Tibial artery (tissue), 4 donors: ENCODE measurements around the gene LLCFC1.

Experiments
- DNase-seq, 2 donors: peaks; one replicate each; pipeline ENCODE4 v3.0.0-alpha.2; 2019
- H3K27ac ChIP-seq, 2 donors: fragments of 200-600 bp; sonication (generic) in 1 of 2; 1 replicate in 1 of 2; 2 replicates in 1 of 2; pipeline ENCODE4 v1.5.1; 2018 to 2019; ENCODE audit warnings: mild to moderate bottlenecking in 1 of 2
- H3K27me3 ChIP-seq, 2 donors: fragments of 200-600 bp; sonication (generic) in 1 of 2; one replicate each; pipeline versions ENCODE4 v1.5.1 to v1.6.0; 2016 to 2019
- H3K36me3 ChIP-seq, 3 donors: fragments of 200-600 bp; sonication (generic) in 2 of 3; one replicate each; pipeline ENCODE4 v1.5.1; 2016 to 2019; ENCODE audit warnings: mild to moderate bottlenecking in 2 of 3
- H3K4me1 ChIP-seq, 4 donors: fragments of 200-600 bp; sonication (generic) in 2 of 4; 1 replicate in 3 of 4; 2 replicates in 1 of 4; pipeline ENCODE4 v1.5.1; 2016 to 2019
- H3K4me3 ChIP-seq, 2 donors: fragments of 200-600 bp; sonication (generic) in 1 of 2; 1 replicate in 1 of 2; 2 replicates in 1 of 2; pipeline ENCODE4 v1.5.1; 2018 to 2019; ENCODE audit warnings: mild to moderate bottlenecking in 2 of 2
- H3K9me3 ChIP-seq, 3 donors: fragments of 200-600 bp; sonication (generic) in 1 of 3; one replicate each; pipeline ENCODE4 v1.5.1; 2016 to 2019
- CTCF ChIP-seq, 2 experiments: fragments of 200-600 bp in 1 of 2; fragments of 450-650 bp in 1 of 2; IDR thresholded peaks; one replicate each; pipeline ENCODE4 v1.5.1; 2017 to 2019; ENCODE audit warnings: antibody characterized with exemption in 2 of 2, mild to moderate bottlenecking in 1 of 2, moderate library complexity in 1 of 2
- intact Hi-C: fragments of 100-400 bp; cut with DNase I; formaldehyde crosslinking; loops from one replicate; pipeline ENCODE4 v1.15.0; 2023; ENCODE audit warnings: low total_unique reads

Gene LLCFC1

GRCh38 chr7:142943706-142944268, 4.5 kb downstream of the LLCFC1 start:
- intact Hi-C loops: no loop called here
- Histone ChIP-seq H3K9me3 (no peaks in the 10 kb centered on the region), H3K27me3 (peaks cover 0 to 7% of the 10 kb centered on the region in 2 donors), H3K36me3 (no peaks in the 10 kb centered on the region), H3K4me1 (no peaks in the 10 kb centered on the region), H3K27ac (no peak overlapping the region), H3K4me3 (no peak overlapping the region)
- DNase-seq: no peak
- TF ChIP-seq CTCF (IDR thresholded peaks at IDR 0.05): no peak

- Histone ChIP-seq H3K4me3 (no peak overlapping the region), H3K27ac (no peak overlapping the region), H3K27me3 (peaks cover 0 to 7% of the 10 kb centered on the region in 2 donors), H3K36me3 (no peaks in the 10 kb centered on the region), H3K9me3 (no peaks in the 10 kb centered on the region), H3K4me1 (no peaks in the 10 kb centered on the region)
- no peak for TF ChIP-seq CTCF (IDR thresholded peaks at IDR 0.05)
- no peak for DNase-seq
- intact Hi-C loops: no loop called here
Observed at GRCh38 chr7:142945001-142945400, 5.7 kb downstream of the LLCFC1 start.

- Histone ChIP-seq H3K4me3 (no peak overlapping the region), H3K36me3 (no peaks in the 10 kb centered on the region), H3K27ac (no peak overlapping the region), H3K9me3 (no peaks in the 10 kb centered on the region), H3K4me1 (no peaks in the 10 kb centered on the region), H3K27me3 (no peaks in the 10 kb centered on the region)
- DNase-seq: no peak
- TF ChIP-seq CTCF (IDR thresholded peaks at IDR 0.05): no peak
- intact Hi-C loops: no loop called here
Observed at GRCh38 chr7:142948603-142949002, 9.3 kb downstream of the LLCFC1 start.

GRCh38 chr7:142950235-142950634, 11.0 kb downstream of the LLCFC1 start:
- Histone ChIP-seq H3K9me3 (peaks cover 0 to 4% (median 0%) of the 10 kb centered on the region in 3 donors), H3K4me3 (no peak overlapping the region), H3K4me1 (no peaks in the 10 kb centered on the region), H3K27me3 (no peaks in the 10 kb centered on the region), H3K27ac (no peak overlapping the region), H3K36me3 (no peaks in the 10 kb centered on the region)
- TF ChIP-seq CTCF (IDR thresholded peaks at IDR 0.05): no peak
- intact Hi-C loops: no loop called here
- no peak for DNase-seq

GRCh38 chr7:142954680-142955268, 15.5 kb downstream of the LLCFC1 start:
- TF ChIP-seq CTCF (IDR thresholded peaks at IDR 0.05): no peak
- intact Hi-C loops: no loop called here
- H3K27ac ChIP-seq: no peak overlapping the region
- H3K27me3 ChIP-seq: no peaks in the 10 kb centered on the region
- no peak for DNase-seq
- peaks cover 0 to 4% (median 0%) of the 10 kb centered on the region in 3 donors for H3K9me3 ChIP-seq
- H3K4me1 ChIP-seq: no peaks in the 10 kb centered on the region
- no peak overlapping the region for H3K4me3 ChIP-seq
- H3K36me3 ChIP-seq: no peaks in the 10 kb centered on the region
